ENCODE data around the gene NPC1L1.
"Not testable (repeated sequence)": the region's sequence is repeated elsewhere in the genome, so short reads cannot be mapped to it uniquely, and the experiment has no call there.

The NPC1L1 gene

DNA sequence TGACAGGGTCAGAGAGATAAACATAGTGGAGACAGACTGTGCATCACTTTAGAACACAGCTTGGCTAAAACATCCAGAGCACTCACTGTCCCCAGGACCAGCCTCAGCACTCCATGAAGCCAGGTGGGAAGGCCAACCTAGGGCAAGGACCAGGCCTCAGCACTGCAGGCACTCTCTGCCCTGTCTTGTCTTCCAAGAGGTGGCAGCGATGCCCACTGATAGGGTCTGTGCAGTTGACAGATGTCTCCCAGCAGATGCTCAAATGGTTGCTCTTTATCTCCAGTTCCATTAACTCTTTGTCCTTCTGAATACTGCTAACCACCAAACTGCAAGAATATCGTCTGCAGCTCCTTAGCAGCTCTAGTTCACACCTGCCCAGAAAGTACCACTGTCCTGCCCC, 23.5 kb upstream of the NPC1L1 start:
- in situ Hi-C loops (cut with MboI; ENCODE audit: low sequenced_read_pairs, unreplicated experiment), result no loop called here
- TF ChIP-seq, protein P1, sequence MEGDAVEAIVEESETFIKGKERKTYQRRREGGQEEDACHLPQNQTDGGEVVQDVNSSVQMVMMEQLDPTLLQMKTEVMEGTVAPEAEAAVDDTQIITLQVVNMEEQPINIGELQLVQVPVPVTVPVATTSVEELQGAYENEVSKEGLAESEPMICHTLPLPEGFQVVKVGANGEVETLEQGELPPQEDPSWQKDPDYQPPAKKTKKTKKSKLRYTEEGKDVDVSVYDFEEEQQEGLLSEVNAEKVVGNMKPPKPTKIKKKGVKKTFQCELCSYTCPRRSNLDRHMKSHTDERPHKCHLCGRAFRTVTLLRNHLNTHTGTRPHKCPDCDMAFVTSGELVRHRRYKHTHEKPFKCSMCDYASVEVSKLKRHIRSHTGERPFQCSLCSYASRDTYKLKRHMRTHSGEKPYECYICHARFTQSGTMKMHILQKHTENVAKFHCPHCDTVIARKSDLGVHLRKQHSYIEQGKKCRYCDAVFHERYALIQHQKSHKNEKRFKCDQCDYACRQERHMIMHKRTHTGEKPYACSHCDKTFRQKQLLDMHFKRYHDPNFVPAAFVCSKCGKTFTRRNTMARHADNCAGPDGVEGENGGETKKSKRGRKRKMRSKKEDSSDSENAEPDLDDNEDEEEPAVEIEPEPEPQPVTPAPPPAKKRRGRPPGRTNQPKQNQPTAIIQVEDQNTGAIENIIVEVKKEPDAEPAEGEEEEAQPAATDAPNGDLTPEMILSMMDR (IDR thresholded peaks at IDR 0.05; ENCODE audit: borderline replicate concordance, control extremely low read depth, extremely low read depth, insufficient read depth, missing control alignments), result no peak
- no peak for DNase-seq (ENCODE audit: low spot score)

DNA sequence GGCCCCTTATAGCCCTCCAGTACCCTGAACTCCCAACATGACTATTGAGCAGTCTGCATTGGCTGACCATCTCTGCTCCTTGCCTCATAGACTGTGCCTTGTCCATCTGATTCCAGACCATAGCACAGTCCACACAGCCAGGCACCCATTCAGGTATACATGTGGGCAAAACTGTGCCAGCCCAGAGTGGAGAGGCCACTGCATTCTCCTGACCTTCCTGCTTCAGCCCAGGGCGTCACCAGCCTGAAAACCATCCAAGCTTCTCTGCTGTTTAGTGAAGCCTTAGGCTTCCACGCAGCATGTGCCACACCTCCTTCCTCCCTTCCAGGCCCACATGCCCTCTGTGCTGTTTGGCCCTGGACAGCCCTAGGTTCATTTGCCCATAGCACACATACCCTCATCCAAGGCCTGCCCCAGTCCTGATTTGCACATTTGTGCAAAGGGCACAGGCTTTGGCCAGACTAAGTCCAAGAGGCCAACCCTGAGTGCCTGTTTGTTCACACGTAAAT, 22.1 kb upstream of the NPC1L1 start:
- no peak for DNase-seq (ENCODE audit: low spot score)
- in situ Hi-C loops (cut with MboI; ENCODE audit: low sequenced_read_pairs, unreplicated experiment), result no loop called here
- TF ChIP-seq, protein P1 (IDR thresholded peaks at IDR 0.05; ENCODE audit: borderline replicate concordance, control extremely low read depth, extremely low read depth, insufficient read depth, missing control alignments), result no peak

DNA sequence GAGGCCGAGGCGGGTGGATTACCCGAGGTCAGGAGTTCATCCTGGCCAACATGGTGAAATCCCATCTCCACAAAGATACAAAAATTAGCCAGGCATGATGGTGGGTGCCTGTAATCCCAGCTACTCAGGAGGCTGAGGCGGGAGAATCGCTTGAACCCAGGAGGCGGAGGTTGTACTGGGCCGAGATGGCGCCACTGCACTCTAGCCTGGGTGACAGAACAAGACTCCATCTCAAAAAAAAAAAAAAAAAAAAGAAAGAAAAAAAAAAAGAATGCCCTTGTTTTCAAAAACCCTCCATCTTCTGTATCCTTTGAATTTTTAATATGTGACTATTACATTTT, 21.5 kb upstream of the NPC1L1 start:
- in situ Hi-C loops (cut with MboI; ENCODE audit: low sequenced_read_pairs, unreplicated experiment); DNase-seq (ENCODE audit: low spot score): not testable (repeated sequence)

DNA sequence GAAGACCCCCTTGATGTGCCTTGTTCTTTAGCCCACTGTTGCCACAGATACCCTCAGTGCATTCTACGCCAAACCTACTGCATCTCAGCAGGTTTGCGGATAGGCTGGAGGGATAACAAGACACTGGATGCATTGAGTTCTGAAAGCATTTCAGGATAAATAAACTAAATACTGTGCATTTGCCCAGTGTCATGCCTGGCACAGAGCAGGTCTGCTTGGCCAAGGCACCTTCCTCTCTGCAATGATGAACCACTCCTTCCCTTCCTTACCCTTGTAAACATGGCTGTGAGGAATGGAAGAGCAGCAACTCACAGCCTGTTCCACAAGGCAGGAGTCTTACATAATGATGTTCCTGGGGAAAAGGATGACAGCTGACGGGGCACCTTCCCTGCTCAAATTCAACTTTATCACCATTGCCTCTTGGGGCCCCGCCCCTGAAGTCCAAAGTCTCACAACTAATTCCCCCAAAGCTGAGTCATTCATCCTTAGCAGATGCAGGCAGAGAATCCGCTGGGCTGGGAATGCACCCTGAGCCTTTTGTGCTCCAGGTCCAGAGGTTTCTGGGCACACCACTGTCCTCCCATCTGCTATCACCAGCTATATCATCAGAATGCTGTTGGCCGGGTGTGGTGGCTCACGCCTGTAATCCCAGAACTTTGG, 21.0 kb upstream of the NPC1L1 start:
- in situ Hi-C loops (cut with MboI; ENCODE audit: low sequenced_read_pairs, unreplicated experiment), result no loop called here
- TF ChIP-seq, protein P1 (IDR thresholded peaks at IDR 0.05; ENCODE audit: borderline replicate concordance, control extremely low read depth, extremely low read depth, insufficient read depth, missing control alignments), result no peak
- no peak for DNase-seq (ENCODE audit: low spot score)

DNA sequence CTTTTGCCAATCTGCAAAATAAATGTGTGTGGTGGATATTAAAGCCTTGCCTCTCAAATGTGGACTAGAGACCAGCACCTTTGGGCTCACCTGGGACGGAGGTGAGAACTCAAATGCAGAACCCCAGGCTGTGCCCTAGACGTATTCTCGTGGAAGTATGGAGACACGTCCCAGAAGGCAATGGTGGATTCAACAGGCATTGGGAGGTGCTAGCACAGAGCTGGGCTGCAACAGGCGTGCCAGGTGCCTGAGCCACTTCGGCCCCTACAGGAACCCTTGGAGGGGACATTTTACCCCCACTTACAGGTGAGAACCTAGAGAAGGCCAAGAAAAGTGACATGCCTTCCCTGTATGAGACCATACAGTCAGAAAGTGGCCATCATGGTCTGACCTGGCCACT, 20.4 kb upstream of the NPC1L1 start:
- TF ChIP-seq, protein P1 (IDR thresholded peaks at IDR 0.05; ENCODE audit: borderline replicate concordance, control extremely low read depth, extremely low read depth, insufficient read depth, missing control alignments), result no peak
- no peak for DNase-seq (ENCODE audit: low spot score)
- in situ Hi-C loops (cut with MboI; ENCODE audit: low sequenced_read_pairs, unreplicated experiment), result no loop called here

DNA sequence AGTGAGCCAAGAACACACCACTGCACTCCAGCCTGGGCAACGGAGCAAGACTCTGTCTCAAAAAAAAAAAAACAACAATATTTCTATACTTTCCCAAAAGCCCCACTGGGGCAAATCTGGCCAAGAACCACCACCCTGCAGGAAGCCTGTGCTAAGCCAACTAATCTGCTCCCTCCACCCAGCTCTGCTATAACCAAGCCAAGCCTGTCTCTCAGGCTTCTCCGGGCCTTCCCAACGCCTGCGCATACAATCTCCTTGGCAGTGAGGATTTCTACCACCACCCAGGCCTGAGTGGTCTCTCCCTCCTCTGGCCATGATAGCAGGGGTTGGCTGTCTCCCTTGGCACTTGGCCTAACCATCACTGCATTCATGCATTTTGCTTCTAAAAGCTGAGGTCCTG, 18.4 kb upstream of the NPC1L1 start:
- TF ChIP-seq, protein P1 (IDR thresholded peaks at IDR 0.05; ENCODE audit: borderline replicate concordance, control extremely low read depth, extremely low read depth, insufficient read depth, missing control alignments), result no peak
- DNase-seq (ENCODE audit: low spot score), result no peak
- in situ Hi-C loops (cut with MboI; ENCODE audit: low sequenced_read_pairs, unreplicated experiment), result no loop called here

DNA sequence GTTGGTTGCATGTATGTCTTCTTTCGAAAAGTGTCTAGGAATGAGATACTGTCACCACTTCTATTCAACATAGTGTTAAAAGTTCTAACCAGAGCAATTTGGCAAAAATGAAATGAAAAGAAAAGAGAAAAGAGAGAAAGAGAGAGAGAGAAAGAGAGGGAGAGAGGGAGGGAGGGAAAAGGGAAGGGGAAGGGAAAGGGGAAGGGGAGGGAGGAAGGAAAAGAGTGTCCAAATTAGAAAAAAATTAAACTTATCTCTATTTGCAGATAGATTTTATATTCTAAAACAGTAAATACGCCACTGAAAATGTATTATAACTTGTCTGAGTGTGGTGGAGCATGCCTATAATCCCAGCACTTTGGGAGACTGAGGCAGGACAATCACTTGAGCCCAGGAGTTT, 16.4 kb upstream of the NPC1L1 start:
- TF ChIP-seq, protein P1 (IDR thresholded peaks at IDR 0.05; ENCODE audit: borderline replicate concordance, control extremely low read depth, extremely low read depth, insufficient read depth, missing control alignments), result no peak
- no peak for DNase-seq (ENCODE audit: low spot score)
- in situ Hi-C loops (cut with MboI; ENCODE audit: low sequenced_read_pairs, unreplicated experiment), result no loop called here
